Stimulated activated CD4-positive, alpha-beta T cell treated with anti-CD3 and anti-CD28 coated beads, Interleukin-1b, Interleukin-23, amount 100 ng/mL, for 48 hours (primary cell): Measurements from ENCODE around the gene SCN1B.

Experiments used
- DNase-seq: peaks from one replicate; pipeline ENCODE4 v3.0.0-alpha.2; 2020

SCN1B gene

DNA sequence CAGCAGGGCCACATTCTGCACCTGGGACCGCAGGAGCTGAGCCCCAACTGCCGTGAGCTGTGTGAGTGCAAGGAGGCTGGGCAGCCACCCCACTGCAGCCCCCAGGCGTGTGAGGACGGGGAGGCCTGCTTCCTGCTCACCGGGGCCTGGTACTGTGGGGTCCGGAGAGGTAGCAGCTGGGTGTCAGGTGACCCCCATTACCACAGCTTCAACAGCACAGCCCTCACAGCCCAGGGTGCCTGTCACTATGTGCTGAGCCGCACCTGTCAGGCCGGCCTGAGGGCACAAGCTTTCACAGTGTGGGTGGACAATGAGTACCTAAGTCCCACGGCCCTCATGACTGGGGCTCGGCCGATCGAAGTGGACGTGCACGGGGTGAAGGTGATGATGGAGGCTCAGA lies 49.6 kb downstream of the SCN1B start:
- DNase-seq, result no peak

DNA sequence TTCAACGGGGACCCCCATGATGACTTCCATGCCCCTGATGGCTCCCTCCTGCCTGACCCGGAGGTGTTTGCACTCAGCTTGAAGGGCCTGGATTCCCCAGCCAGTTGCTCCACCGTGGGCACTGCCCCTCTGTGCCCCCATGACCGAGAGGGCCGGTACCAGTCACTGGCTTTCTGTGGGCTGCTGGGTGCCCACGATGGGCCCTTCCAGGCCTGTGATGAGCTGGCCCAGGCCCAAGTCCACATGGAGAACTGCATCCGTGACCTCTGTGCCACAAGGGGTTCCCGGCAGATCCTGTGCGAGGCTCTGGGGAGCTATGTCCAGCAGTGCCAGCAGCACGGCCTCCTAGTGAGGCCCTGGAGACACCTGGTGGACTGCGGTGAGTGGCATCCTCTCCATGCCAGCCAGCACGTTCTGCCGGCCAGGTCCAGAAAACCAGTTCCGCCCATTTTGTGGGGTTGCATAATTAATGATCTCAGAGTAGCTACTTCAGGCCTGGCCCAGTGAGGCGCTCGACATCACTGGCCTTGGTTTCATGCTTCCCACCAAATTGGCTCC lies 50.4 kb downstream of the SCN1B start:
- DNase-seq, result no peak

DNA sequence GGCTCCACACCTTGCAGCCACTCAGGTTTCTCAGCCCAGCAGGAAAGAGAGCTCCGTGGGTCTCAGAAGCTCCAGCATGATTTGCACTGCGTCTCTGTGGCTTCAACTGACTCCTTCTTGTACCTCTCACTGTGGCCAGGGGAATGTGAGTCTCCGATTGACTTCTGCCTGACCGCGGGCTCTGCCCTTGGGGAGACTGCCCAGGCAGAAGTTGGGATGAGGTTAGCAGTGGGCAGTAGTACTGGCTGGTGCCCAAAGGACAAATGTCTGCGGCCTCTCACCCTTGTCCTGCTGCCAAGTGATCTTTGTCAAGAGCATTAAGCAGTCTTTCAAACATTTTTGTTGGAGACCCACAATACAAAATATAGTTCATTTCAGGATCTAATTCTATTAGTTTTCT lies 50.9 kb downstream of the SCN1B start:
- no peak for DNase-seq

DNA sequence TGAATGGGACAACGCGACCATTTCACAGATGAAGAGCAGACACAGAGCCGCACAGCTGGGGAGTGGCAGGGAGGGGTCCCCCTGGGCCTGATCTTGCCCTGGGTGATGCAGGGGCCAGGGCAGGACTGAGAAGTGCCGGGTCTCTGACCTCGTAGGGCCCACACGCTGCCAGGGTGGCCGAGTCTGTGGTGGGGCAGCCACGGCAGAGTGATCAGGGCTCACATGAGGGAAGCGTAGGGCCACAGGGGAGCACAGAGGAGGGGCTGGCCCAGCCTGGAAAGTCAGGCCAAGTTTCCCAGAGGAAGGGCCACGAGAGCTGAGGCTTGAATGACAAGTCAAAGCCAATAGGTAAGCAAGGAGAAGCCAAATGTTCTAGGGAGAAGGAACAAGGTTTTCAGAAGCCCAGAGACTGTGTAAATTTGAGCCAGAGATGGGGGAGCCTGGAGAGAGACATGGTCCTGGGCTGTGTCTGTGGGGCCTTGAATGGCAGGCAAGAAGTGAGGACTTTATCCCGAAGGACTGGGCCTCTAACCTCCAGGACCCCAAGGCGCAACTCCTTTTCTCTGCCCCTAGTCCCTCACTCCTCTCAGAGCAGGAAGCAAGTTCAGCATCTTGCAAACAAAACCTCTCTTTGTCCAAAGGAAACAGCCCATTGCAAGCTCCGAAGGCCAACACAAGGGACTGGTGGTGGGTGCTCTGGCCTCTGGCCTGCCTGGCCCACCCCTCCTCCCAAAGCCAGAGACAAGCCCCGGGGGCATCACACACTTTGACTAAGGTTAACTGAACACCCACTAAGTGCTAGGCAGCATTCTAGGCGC lies 53.6 kb downstream of the SCN1B start:
- no peak for DNase-seq

DNA sequence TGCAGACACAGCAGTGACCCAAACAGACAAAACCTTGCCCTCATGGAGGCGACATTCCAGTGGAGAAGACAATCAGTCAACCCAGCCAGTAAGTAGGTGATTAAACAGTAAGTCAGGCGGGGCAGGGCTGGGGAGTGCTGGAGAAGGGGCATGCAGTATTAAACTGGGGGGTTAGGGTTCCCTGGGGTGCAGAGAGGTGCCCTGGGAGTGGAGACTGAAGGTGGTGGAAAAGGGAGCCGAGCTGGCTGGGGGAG lies 54.2 kb downstream of the SCN1B start:
- no peak for DNase-seq

DNA sequence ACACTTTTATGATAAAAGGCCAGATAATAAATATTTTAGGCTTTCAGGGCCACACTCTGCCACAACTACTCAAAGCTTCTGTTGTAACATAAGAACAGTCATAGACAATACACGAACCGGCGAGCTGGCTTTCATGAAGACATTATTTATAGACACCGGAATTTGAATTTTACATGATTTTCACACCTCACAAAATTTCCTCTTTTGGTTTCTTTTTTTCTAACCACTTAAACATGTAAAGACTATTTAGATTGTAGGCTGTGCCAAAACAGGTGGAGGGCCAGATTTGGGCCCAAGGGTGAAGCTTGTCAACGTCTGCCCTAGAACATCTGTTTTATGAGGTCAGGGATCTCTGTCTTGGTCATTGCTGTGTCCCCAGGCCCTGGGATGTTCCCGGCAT lies 55.7 kb downstream of the SCN1B start:
- no peak for DNase-seq

DNA sequence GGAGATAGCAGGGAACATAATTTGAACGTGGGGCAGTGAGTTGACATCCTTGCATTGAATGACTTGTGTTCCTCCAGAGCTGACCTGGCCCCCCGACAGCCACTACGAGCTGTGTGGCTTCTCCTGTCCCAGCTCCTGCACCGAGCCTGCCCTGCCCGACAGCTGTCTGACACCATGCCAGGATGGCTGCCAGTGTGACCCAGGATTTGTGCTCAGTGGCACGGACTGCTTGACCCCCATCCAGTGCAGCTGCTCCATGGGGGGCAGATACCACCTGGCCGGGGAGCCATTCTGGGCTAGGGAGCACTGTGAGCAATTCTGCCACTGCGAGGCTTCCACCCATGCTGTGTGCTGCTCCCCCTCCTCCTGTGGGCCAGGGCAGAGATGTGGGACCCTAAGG lies 56.2 kb downstream of the SCN1B start:
- DNase-seq, result no peak

DNA sequence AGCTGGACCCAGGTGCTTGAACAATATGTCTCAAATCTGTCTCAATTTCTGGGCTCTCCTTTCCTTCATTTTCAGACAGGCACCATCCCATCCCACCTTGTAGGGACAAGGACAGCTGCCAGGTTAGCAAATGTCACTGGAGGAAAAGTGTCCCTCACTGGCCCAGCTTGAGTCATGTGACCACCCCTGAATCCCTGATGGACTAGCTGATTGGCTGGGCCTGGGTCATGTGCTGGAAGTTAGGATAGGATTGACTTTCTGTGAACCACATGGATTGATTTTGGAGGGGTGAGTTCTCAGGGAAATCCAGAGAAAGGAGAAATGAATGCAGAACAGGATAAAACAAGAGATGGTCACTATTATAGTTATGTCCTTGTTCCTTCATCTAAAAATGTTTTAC lies 57.1 kb downstream of the SCN1B start:
- no peak for DNase-seq

DNA sequence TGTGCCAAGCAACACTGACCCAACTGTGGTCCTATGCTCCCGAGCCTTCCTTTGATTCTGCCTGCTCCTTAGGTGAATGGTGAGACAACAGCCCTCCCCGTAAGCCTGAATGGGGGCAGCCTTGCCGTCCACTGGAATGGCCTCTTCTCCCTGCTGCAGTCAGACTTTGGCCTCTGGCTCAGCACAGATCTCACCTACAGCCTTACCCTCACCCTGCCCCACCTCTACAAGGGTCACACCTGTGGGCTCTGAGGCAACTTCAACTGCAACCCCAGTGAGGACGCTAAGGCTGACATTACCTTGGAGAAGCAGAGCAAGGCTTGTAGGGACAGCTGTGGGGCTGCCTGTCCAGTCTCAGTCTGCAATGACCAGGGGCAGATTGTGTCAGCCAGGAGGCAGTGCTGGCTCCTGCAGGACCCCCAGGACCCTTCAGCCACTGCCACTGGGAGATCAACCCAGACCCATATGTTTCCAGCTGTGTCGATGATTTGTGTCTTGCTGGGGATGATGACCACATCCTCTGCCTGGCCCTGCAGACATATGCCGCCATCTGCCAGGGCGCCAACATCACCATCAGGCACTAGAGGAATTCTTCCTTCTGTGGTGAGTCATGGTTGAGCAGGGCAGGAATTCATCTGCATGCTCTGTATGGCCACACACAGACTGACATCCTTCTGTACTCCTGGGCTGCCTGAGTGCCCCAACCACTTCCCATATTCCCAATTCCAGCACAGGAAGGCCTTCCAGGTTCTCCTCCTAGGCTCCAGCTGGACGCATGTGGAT lies 58.1 kb downstream of the SCN1B start:
- no peak for DNase-seq

DNA sequence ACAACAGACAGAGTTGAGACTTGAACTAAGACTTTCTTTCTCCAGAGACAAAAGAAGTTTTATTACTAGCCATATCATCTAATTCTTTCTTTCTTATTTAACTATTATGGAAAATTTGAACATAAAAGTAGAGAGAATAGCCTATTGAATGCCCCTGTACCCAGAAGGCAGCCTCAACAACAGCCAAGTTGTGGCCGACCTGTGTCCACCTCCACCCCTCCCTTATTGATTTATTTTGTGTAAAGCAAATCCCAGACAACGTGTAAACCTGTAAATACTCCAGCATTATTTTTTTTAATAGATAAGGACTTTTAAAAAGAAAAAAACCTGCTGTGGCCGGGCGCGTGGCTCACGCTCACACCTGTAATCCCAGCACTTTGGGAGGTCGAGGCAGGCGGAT lies 59.3 kb downstream of the SCN1B start:
- no peak for DNase-seq
